HG03521 (cell line): Measurements from ENCODE around the gene PRKCE.

ENCODE experiments used
- ATAC-seq: cut with Tn5 transposase; IDR thresholded peaks from one replicate; pipeline ENCODE4 v1.9.1; 2021; ENCODE audit warnings: mild to moderate bottlenecking, moderate library complexity; ENCODE audit not compliant: unreplicated experiment

PRKCE gene

DNA sequence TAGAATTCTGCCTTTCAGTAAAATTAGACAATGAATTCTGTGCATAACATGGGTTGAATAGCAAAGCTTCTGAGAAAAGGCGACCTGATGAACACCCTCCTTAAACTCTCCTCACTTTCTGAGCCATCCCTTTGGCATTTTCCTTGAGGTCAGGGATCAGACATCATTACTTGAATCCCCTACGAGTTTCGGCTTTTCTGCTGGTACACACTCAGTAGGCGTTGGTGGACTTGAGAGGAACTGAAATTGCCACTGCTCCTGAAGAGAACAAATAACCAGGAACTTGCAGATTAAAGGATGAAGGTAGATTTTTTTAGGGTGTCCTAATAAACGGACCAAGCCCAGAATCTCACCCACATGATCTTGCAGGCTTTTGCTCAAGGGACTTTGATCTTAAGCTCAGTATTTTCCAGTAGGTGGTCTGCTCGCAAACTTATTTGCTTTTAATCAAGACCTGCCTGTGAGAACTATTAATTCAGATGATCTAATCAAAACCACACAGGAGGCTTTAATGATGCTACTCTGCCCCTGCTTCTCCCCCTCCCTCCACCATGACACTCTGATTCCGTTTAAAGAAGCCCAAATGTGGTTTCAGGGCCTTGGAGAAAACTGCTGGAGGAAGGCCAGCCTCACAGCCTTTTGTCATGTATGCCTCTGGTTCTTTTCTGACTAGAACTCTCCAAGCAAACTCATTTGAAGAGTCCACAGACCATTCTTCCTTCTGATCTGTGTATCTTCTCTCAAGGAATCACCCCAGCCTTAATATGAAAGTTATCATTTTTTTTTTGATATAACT lies 124.9 kb downstream of the PRKCE start:
- no peak for ATAC-seq

DNA sequence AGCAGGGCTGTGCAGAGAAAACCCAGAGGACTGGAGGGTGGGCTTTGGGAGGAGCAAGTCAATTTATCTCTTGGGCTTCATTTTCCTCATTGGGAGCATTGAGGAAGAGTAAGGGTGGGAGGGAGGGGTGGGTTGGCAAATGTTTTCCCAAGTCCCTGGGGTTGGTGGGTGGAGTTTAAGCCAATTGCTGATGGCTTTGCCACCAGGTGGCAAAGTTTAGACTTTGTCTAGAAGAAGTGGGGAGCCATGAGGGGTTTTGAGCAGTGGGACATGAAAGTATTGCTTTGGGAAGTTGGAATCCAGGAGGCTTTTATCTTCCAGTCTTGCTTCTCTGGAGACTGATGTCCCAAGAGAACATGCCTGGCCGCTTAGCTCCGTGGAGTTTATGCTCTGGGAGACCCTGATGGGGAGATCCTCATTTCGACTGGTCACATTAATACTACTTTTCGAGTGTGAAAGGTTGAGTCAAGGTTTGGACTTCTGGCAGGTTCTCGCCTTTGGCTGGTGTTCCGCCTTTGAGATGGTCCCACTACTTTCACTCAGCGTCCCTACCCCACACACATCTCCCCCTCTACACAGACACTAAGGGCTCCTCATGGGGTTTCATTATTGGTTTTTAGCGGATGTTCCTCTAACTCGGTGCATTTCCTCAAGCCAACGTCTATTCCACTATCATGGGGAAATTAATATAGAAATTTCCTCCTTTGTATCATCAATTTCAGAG lies 126.7 kb downstream of the PRKCE start:
- no peak for ATAC-seq

DNA sequence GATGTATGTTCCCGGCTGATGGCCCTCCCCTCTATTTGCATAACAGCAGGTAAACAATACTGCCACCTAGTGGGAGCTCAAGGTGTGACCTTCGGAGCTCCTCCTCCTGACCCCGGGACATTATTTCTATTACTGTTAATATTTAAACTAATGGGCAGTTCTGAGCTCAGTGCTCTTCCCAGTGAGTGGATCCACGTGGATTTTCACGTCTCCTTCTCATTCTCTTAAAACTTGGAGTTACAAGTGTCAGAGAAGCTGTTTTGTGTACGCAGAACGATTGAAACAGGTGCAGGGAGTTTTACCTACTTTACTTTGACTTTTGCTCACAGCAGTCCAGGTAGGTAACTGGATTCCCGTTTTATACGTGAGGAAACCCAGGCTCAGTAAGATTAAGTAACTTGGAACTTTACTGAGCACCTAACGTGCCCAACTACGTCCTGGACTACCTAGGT lies 127.3 kb downstream of the PRKCE start:
- no peak for ATAC-seq

DNA sequence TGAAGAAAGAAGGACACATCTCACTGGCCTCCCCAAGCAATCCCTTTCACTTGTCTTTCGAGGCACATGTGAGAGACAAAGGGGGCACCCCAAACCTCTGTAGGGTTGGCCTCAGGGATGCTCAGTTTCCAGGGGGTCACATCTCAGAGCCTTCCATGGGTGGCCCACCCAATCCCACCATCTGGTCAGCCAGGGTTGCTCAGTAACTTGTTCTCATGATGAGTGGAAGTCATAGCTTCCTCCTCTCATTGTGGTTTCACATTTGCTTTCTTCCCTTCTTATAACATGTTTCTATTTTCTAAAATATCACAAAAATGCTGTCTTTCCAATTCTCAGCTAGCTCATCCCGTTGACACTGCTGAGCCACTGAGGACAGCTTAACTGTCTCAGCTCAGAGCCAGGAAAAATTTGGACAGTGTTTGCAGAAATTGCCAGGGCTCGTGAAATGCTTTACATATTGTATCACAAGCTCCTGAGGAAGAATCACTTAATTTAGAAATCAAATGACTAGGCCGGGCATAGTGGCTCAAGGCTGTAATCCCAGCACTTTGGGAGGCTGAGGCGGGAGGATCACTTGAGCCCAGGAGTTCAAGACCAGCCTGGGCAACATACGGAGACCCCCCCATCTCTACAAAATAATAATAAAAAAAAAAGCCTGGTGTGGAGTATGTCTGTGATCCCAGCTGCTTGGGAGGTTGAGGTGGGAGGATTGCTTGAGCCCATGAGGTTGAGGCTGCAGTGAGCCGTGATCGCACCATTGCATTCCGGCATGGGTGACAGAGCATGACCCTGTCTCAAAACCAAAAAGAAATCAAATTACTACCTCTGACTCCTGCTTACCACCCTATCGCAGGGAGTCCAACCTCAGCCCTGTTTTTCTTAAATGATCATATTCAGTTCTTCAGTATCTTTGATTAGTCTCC lies 129.3 kb downstream of the PRKCE start:
- no peak for ATAC-seq

- no peak for ATAC-seq
These were observed 130.0 kb downstream of the PRKCE start for GRCh38 chr2:45781464-45781811.

- no peak for ATAC-seq
These were observed 131.0 kb downstream of the PRKCE start for GRCh38 chr2:45782436-45782835.

- ATAC-seq = no peak
These were observed 131.5 kb downstream of the PRKCE start for GRCh38 chr2:45782986-45783385.

DNA sequence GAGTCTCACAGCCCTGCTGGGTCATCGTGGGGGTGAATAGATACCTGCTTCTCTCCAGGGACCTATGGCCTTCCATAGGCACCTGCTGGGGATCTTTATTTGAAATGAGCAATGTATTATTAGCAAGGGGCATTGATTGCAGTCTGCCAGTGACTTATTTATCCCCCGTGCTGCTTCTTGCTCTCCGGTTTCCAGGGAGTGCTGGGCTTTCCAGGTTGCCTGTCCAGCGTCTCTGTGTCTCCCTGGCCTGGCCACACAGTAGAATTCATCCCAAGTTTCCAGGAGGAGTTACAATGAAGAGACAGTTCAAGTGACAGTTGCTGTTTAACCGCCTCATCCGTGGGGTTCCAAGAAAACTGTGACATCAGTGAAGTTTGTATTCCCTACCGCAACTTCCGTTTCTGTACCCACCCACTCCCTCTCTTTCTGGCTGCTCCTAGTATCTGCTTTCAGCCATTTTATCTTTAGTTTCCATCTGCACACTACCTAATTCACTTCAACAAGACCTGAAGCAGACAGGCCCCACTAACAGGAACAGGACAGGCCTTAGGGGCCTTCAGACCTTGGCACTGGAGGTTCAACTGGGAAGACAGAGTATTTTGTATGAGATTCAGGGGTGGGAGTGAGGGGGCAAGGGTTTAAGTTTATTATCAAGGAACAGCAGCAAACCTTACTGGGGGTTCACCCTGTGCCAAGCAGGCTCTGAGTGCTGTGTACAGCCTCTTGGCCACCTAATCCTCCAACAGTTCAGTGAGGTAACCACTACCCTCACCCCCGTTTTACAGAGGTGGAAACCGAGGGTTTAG lies 134.8 kb downstream of the PRKCE start:
- ATAC-seq = no peak

- no peak for ATAC-seq
These were observed 135.4 kb downstream of the PRKCE start for GRCh38 chr2:45786836-45787357.

GRCh38 chr2:45788401-45788800 lies 136.9 kb downstream of the PRKCE start:
- no peak for ATAC-seq

GRCh38 chr2:45789317-45789716 lies 137.8 kb downstream of the PRKCE start:
- no peak for ATAC-seq

GRCh38 chr2:45789961-45790723 lies 138.7 kb downstream of the PRKCE start:
- ATAC-seq = no peak

DNA sequence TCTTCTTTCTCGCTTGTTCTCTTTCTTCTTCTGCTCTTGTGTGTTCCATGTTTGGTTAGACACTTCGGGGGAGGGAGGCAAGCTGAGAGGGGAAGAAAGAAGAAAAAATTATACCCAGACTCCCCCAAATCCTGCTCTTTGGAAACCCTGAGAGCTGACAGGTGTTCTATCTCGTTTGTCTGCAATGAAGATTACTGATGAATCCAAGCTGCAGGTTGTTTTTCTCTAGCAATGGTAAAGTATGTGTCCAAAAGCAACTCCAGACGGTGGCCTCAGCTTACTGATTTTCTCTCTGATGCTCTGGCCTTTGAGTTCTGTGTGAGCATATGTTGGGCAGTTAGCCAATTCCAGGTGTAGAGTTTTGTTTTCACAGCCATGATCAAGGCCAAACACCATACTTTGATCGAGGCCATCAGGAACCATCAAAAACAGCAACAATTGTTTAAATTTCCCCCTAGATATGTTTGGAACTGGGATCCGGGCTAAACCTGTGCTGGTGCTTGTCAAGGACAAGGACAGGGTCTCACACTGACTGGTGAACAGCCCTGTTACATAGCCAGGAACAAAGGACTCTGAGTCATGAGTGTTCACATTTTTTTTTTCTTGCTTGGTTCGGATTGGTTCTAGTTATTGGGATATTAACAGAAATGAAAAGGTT lies 142.0 kb downstream of the PRKCE start:
- no peak for ATAC-seq

- ATAC-seq = no peak
These were observed 142.7 kb downstream of the PRKCE start for GRCh38 chr2:45794134-45794617.

DNA sequence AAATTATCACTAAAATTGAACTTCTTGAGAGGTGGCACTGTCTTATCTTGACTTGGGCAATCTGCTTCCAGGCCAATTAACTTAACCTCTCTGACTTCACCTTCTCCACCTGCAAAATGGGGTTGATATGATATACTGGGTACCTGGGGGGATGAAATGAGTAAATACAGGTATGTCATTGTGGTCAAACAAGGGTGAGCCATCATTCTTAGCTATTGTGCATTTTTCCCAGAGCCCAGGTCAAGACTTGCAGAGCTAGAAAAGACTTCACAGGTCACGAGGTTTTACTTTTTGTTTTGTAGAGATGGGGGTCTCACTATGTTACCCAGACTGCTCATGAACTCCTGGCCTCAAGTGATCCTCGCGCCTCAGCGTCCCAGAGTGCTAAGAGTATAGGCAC lies 145.0 kb downstream of the PRKCE start:
- ATAC-seq = no peak

- ATAC-seq = no peak
These were observed 146.2 kb downstream of the PRKCE start for GRCh38 chr2:45797451-45798230.

GRCh38 chr2:45799679-45800381 lies 148.4 kb downstream of the PRKCE start:
- no peak for ATAC-seq
